Suppressor macrophage treated with lipopolysaccharide for 1 hour (primary cell): ENCODE results near the gene DEK.
"Not testable (repeated sequence)": the region's sequence is repeated elsewhere in the genome, so short reads cannot be mapped to it uniquely, and the experiment has no call there.

Experiments used
- DNase-seq, 3 donors: peaks; one replicate each; pipeline ENCODE4 v3.0.0-alpha.2; 2020 to 2022

Gene DEK

DNA sequence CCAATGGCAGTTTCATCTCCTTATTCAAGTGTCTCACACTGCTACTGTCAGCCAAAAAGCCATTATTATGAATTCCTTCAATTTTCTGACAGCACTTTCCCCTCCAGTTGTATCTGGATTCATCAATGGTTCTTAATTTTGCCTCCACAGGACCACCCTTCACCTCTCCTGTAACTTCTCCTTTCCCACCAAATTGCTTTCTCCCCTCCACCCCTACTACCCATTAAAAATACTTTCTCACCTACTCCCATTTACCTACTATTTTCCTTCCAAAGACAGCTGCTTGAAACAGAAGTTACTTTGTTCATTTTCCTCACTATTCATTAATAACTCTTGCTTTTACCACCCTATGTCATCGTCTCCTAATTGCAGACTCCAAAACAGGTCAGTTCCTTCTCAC is 29.8 kb downstream of the DEK start:
- DNase-seq = no peak

DNA sequence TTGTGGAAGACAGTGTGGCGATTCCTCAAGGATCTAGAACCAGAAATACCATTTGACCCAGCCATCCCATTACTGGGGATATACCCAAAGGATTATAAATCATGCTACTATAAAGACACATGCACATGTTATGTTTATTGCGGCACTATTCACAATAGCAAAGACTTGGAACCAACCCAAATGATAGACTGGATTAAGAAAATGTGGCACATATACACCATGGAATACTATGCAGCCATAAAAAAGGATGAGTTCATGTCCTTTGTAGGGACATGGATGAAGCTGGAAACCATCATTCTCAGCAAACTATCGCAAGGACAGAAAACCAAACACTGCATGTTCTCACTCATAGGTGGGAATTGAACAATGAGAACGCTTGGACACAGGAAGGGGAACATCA is 30.6 kb downstream of the DEK start:
- DNase-seq = not testable (repeated sequence)

DNA sequence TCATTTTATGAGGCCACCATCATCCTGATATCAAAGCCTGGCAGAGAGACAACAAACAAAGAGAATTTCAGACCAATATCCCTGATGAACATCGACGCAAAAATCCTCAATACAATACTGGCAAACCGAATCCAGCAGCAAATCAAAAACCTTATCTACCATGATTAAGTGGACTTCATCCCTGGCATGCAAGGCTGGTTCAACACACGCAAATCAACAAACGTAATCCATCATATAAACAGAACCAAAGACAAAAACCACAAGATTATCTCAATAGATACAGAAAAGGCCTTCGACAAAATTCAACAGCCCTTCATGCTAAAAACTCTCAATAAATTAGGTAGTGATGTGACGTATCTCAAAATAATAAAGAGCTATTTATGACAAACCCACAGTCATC is 32.5 kb downstream of the DEK start:
- DNase-seq = not testable (repeated sequence)

DNA sequence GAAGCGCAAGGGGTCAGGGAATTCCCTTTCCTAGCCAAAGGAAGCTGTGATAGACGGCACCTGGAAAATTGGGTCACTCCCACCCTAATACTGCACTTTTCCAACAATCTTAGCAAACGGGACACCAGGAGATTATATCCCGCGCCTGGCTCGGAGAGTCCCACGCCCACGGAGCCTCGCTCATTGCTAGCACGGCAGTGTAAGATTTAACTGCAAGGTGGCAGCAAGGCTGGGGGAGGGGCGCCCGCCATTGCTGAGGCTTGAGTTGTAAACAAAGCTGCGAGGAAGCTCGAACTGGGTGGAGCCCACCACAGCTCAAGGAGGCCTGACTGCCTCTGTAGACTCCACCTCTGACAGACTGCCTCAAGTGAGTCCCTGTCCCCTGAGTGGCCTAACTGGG is 35.7 kb downstream of the DEK start:
- not testable (repeated sequence) for DNase-seq

DNA sequence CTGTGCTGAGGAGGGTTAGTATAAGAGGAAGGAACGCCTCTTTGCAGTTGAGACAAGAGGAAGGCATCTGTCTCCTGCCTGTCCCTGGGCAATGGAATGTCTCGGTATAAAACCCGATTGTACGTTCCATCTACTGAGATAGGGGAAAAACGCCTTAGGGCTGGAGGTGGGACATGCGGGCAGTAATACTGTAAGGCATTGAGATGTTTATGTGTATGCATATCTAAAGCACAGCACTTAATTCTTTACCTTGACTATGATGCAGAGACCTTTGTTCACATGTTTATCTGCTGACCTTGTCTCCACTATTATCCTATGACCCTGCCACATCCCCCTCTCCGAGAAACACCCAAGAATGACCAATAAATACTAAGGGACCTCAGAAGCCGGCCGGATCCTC is 37.2 kb downstream of the DEK start:
- not testable (repeated sequence) for DNase-seq

DNA sequence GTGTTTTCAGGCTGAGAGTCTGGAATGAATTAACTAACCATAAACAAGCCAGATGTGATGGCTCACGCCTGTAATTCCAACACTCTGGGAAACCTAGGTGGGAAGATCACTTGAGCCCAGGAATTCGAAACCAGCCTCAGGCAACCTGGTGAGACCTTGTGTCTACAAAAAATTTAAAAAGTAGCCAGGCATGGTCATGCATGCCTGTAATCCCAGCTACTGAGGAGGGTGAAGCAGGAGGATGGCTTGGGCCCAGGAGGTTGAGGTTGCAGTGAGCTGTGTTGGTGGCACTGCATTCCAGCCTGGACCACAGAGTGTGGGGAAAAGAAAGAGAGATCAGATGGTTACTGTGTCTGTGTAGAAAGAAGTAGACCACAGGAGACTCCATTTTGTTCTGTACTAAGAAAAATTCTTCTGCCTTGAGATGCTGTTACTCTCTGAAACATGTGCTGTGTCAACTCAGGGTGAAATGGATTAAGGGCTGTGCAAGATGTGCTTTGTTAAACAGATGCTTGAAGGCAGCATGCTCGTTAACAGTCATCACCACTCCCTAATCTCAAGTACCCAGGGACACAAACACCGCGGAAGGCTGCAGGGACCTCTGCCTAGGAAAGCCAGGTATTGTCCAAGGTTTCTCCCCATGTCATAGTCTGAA is 37.8 kb downstream of the DEK start:
- not testable (repeated sequence) for DNase-seq

DNA sequence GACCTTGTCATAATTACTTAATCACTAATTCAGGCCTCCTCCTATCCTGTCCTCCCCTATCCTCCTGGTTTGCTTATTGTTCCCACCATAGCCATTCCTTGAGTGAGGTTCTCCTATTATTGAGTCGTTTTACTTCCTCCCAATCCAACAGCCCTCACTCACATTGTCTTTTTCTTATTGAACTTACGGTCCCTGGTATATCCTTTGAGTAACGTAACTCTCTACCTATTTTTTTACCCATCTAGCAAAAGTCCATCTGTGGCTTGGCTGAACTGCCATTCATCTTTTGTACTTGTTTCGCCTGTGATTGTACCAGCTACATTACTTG is 43.1 kb downstream of the DEK start:
- no peak for DNase-seq

DNA sequence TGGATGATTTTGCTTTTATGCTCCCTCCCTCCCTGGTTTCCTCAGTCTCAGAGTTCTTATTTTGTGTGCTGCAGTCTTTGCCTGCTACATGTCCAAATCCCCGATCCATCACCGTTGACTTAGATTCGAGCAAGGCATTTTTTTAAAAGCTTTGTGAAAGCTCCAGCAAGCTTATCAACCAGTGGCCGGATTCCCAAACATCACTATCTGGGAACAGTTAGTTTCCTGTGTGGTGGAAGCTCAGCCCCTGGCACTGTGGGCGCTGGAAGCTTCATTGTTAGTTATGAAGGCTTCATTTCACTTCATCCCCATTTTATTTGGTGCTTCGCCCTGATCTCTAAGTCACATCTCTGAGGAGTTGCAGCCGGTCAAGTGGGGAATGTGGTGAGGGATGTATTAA is 44.7 kb downstream of the DEK start:
- no peak for DNase-seq

DNA sequence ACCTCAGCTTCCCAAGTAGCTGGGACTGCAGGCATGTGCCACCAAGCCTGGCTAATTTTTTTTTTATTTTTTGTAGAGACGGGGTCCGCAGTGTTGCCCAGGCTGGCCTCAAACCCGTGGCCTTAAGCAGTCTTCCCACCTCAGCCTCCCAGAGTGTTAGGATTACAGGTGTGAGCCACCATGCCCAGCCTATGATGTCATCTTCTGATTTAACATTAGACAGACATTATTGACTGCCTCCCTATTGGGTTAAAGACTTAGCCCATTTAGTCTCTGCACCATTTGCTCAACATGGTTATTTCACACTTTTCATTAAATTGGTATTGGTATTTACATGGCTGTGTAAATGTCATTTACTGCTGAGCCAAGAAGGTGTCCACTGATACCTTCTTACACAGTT is 46.1 kb downstream of the DEK start:
- DNase-seq = no peak

DNA sequence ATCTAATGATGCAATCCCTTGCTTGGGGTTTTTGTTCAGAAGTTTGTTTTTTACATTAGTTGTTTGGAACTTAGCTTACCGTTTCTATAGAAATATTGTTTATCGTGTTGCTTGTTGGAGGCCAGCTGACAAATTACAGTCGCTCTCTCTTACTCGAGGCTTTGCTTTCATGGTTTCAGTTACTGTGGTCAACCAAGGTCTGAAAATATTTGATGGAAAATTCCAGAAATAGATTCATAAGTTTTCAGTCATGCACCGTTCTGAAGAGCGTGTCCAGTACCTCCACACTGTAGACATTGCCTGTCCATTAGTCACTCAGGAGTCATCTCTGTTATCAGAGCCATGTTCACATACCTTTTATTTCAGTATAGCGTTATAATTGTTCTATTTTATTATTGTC is 47.9 kb downstream of the DEK start:
- no peak for DNase-seq

DNA sequence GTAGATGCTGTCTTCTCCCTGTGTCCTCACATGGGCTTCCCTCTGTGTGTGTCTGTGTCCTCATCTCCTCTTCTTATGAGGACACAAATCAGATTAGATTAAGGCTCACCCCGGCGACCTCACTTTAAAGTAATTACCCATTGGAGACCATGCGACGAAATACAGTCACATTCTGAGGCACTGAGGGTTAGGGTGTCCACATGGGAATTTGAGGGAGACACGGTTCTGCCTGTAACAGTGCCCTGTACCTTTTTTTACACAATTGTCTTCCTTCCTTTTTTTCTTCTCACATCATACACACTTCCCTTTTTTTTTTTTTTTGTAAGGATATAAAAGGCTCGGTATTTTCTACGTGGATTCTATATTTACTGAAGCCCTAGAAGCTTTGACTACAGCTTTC is 48.9 kb downstream of the DEK start:
- DNase-seq = peak; percentile 18 to 44 (median 29)

DNA sequence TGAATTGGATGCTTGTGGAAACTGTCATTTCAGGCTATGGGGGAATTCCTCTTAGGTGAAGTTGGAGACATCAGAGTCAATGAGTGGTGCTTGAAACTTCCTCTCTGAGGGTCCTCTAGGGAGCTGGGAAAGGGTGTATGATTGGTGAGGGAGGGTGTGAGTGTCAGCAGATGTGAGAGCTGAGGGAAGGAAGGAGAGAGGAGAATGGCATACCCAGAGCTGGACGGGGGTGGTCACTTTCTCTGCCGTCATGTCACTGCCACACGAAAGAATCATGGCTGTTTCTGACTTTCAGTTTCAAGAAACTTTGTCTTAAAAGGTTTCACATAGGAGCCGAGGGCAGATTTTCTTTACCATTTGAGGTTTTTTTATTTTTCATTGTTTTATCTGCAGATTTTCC is 50.3 kb downstream of the DEK start:
- no peak for DNase-seq

DNA sequence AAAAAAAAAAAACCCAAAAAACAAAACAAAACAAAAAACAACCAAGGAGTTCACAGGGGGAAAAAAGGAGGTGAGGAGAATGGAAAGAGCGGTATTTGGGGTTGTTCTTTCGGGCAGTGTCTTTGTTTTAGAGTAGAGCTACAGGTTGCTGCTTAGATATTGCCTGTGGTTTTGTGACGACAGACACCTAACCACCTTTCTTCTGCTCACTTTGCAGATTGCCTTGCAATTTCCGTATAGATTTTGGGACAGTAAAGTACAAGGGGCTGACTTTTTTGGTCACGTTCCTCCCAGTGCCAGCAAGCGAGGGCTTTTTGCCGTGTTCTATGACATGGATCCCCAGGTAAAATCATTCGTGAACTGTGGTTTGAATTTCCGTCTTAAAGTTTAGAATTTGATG is 50.9 kb downstream of the DEK start:
- no peak for DNase-seq

DNA sequence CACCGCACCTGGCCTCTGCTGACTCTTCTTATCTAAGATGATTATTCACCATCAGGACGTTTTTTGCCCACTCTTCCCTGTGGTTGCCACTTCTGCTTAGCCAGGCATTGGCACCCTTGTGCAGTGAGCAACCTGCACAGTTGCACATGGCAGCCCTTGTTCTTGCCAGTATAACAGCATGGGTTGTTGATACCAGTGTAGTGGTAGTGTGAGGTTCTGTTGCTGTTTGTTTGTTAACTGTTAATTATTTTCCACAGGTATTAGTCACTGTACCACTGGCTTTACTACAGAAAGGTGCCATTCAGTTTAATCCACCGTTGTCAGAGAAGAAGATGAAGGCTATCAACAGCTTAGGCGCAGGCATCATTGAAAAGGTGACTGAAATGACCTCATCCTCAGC is 52.1 kb downstream of the DEK start:
- DNase-seq = no peak

DNA sequence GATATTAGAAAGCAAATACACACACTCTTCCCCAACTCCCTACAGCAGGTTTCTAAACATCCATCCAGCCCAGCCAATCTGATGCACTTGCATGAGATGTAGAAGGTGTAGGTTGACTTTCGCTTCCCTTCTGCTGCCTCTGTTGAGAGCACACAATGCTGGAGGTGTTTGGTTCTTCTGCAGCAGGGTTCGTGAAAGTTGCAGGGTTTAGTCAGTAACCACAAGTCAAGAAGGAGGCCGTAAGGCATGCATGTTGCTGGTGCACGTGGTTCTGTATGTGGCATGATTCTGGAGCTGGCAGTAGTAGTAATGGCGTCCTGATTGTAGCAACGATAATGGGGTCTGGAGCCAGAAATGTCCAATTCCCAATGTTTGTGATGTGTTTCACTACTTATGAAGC is 53.0 kb downstream of the DEK start:
- DNase-seq = no peak

DNA sequence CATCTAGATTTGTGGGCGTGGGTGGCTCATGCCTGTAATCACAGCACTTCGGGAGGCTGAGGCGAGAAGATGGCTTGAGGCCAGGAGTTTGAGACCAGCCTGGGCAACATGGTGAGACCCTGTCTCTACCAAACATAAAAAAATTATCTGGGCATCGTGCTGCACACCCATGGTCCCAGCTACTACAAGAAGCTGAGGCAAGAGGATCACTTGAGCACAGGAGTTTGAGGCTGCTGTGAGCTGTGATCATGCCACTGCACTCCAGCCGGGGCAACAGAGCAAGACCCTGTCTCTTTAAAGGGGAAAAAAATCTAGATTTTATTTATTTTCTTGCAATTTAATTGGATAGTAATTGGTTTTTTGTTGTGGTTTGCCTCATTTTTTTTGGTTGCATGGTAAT is 53.6 kb downstream of the DEK start:
- no peak for DNase-seq

DNA sequence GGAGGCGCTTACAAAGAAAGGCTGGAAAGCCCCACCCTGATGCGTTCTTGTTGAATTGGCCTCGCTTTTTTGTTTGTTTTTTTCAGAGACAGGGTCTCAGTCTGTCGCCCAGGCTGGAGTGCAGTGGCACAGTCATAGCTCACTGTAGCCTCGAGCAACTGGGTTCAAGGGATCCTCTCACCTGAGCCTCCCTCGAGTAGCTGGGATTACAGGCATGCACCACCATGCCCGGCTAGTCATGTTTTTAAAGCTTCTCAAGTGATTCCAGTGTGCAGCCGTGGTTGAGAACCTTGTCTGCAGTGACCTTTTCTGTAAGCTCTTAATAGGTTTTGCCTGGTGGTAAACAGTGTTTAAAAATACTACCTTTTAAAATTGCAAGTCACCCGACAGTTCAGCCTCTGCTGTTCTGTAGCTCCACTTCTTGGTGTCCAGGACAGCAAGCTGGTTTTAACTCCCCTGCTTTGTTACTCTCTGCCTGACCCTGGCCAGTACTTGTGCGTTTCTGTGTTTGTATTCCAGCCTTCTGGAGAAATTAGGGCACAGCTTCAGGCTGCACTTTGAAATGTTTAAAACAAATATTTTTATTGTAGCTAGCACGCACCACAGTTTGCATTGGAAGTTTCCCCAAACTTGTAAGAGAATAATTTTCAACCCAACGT is 54.7 kb downstream of the DEK start:
- DNase-seq = no peak

DNA sequence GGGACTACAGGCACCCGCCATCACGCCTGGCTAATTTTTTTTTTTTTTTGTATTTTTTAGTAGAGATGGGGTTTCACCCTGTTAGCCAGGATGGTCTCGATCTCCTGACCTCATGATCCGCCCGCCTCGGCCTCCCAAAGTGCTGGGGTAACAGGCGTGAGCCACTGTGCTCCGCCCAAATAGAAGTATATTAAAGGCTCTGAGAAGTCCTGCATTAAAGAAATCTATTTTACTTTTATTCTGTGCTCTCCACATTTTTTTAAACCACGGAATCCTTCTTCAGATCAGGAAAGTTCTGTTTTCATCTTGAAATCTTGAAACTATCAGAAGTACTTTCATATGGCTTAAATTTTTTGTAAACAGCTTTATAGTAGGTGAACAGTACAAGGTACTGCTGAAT is 55.6 kb downstream of the DEK start:
- DNase-seq = not testable (repeated sequence)

DNA sequence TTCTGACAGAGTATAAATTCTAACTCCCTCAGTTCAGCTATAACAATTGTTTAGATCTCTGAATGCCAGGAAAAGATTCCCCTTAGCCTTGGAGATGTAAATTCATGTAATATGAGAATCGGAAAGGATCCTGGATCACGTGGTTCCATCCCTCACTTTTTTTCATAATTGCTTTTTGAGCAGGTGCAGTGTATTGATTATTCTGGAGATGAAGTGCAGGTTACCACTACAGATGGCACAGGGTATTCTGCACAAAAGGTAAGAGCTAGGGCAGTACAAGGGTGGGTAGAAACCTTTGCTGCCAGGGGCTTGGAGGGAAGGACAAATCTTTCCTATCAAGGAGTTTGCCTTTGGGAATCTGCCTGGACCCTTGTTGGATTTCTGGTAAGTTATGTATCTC is 56.4 kb downstream of the DEK start:
- no peak for DNase-seq

DNA sequence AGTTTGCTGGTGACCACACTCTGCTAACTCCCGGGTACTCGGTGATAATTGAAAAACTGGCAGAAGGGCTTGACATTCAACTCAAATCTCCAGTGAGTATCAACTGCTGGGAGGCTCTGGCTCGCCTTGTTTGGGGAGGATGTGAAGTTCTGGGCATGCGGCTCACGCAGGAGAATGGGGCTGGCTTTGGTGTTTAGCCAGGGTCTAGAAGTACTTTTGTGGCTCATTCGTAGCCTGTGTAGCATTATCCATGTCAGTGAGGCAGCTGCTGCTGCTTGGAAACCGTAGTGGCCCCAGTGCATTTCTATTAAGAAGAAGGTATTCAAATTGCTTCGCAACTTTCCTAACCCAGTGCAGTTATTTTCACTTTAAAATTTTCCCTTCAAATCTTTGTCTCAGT is 56.9 kb downstream of the DEK start:
- no peak for DNase-seq

DNA sequence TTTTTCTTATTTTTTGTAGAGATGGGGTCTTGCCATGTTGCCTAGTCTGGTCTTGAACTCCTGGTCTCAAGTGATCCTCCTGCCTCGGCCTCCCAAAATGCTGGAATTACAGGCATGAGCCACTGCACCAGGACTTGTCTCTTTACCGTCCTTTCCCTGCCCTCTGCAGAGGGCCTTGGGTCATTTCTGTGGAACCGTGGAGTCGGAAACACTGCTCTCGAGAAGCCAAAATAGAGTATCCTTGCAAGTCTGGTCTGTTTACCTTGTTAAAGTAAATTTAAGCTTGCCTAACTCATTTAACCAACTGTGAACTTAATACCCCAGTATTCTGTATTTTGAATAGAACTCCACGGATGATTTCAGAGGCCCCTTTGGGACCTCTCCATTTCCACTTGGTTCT is 57.7 kb downstream of the DEK start:
- DNase-seq = no peak

DNA sequence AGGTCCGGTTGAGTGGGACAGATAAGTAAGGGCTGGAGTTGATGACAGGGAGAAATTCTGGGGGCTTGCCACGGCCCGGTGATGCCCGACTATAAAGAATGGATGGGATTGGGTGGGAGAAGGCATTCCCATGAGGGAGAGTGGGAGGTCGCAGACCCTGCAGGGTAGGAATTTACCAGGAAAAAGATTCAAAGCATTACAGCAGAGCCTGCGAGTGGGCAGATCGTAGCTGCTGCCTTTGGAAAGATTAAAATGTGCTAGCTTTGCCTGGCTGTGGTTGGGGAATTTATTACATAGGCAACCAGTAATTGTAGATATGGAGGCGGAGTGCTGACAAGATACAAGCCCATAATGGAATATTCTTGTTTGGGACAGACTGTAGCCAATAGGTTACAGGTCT is 59.6 kb downstream of the DEK start:
- no peak for DNase-seq

DNA sequence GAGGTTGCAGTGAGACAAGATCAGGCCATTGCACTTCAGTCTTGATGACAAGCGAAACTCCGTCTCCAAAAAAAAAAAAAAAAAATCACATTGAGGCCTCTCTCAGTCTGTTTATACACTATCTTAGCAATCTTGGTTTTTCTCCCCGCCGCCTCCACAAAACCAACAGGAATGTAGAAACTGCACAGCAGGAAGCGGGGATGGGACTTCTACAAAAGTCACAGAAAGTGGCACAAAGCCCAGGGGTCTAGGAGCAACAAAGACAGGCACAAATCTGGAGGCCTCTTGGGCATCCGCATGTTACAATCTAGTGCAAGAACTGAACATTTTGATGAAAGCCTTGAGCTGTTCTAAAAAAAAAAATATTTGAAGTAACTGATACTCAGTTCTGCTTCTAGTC is 60.5 kb downstream of the DEK start:
- DNase-seq = no peak

DNA sequence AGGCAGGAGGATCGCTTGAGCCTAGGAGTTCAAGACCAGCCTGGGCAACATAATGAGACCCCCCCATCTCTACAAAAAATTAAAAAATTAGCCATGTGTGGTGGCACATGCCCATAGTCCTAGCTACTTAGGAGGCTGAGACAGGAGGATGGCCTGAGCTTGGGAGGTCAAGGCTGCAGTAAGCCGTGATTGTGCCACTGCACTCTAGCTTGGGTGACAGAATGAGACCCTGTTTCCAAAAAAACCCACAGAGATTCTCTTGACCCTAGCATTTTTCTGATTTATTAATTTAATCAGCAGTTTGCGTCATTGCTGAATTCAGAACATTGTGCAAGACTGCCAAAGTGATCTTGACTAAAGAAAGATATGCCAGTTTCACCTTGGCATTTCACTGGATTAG is 72.3 kb downstream of the DEK start:
- DNase-seq = no peak

DNA sequence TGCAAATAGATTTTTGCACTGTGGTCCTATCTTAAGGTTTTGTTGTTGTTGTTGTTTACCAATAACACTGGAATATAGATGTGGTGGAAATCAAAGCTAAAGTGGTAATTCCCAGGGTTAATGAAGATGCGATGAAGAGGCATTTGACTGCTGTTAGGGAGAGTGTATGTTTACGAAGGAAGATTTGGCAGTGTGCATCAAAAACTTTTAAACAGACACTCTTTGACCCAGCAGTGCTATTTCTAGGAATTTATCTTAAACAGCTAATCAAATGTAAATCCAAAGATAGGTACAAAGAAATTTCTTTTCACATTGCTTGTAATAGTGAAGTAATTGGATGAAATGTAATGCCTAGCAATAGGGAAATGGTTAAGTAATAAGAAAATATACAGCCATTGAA is 75.1 kb downstream of the DEK start:
- DNase-seq = no peak
